Sigmoid colon (tissue), 3 donors: ENCODE results near the gene PLCH2.

ENCODE experiments used
- POLR2A ChIP-seq, 2 donors: fragments of 450-650 bp; IDR thresholded peaks; one replicate each; pipeline ENCODE4 v1.6.1; 2016; ENCODE audit warnings: antibody characterized with exemption in 2 of 2, mild to moderate bottlenecking in 2 of 2, moderate library complexity in 2 of 2
- TF ChIP-seq, protein P1 (sequence below), 4 experiments: fragments of 450-650 bp in 3 of 4; fragments of 200-600 bp in 1 of 4; IDR thresholded peaks; one replicate each; pipeline ENCODE4 v1.5.1; 2016 to 2019; ENCODE audit warnings: antibody characterized with exemption in 4 of 4, mild to moderate bottlenecking in 3 of 4, moderate library complexity in 2 of 4

DNA sequence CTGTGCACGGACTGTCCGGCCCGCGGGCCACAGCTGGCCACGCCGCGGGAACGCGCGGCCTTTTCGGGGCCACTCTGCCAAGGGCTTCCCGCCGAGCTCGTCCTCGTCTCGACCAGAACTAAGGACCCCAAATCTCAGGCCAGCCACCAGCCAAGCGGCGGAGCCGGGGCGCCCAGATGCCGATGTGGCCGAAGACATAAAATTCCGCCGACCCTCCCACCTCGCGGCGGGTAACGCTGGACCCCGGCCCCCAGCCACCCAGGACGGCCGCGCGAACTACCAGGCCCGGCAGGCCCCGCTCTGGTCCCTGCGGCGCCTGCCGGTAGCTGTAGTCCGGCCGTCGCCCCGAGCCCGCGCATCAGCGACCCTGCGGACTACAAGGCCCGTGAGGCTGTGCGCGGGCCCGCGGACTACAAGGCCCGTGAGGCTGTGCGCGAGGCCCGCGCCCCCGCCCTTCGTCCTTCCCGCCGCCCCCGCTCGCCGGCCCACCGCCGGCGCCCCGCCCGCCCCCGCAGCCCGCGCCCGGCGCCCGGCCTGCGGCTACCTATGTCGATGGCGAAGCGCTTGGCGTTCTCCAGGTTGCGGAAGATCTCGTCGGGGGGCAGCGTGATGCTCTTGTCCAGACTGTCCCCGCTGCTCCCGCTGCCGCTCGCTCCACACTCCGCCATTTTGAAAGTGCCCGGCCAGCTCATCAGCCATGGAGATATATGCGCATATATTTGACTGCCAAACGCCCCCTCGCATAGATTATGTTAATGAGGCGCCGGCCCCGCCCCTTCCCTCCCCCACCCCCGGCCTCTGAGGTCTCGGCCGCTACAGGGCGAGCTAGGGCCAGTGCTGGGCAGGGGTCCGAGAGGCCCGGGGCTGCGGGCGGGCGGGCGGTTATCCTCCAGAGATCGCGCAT is 50.1 kb downstream of the PLCH2 start, which contains the start of gene PANK4:
- TF ChIP-seq POLR2A (IDR thresholded peaks at IDR 0.05) = peak; percentile 27 to 56
- TF ChIP-seq, protein P1, sequence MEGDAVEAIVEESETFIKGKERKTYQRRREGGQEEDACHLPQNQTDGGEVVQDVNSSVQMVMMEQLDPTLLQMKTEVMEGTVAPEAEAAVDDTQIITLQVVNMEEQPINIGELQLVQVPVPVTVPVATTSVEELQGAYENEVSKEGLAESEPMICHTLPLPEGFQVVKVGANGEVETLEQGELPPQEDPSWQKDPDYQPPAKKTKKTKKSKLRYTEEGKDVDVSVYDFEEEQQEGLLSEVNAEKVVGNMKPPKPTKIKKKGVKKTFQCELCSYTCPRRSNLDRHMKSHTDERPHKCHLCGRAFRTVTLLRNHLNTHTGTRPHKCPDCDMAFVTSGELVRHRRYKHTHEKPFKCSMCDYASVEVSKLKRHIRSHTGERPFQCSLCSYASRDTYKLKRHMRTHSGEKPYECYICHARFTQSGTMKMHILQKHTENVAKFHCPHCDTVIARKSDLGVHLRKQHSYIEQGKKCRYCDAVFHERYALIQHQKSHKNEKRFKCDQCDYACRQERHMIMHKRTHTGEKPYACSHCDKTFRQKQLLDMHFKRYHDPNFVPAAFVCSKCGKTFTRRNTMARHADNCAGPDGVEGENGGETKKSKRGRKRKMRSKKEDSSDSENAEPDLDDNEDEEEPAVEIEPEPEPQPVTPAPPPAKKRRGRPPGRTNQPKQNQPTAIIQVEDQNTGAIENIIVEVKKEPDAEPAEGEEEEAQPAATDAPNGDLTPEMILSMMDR (IDR thresholded peaks at IDR 0.05) = no peak
